ENCODE measurements around the gene PAQR9. TPM values are rescaled to one million over a fixed set of nuclear protein-coding genes. Genes with fewer than 3 reads are reported as not detected.
A peak's percentile ranks its signal among the peaks of the same experiment; 100 is the strongest.

The PAQR9 gene
- polyA plus RNA-seq (2012; ENCODE audit: missing spikeins): not detected

GRCh38 chr3:142963516-142964448, at the start of gene PAQR9:
Gene PAQR9 (minus strand): TSS chr3:142963674. CDS start chr3:142963336, 338 bp downstream.
- TF ChIP-seq TAF1 (IDR thresholded peaks at IDR 0.05; ENCODE audit: borderline replicate concordance, low read depth, low read length) (no peak), POLR2A (IDR thresholded peaks at IDR 0.05; ENCODE audit: low read depth, low read length) (no peak), POLR2AphosphoS5 (IDR thresholded peaks at IDR 0.05; ENCODE audit: low read depth, low read length) (no peak)
- FAIRE-seq (no peak), DNase-seq (ENCODE audit: insufficient read length) (peak; percentile 36)

GRCh38 chr3:143011705-143012104, 48.2 kb upstream of the PAQR9 start:
- TF ChIP-seq TAF1 (IDR thresholded peaks at IDR 0.05; ENCODE audit: borderline replicate concordance, low read depth, low read length): no peak
- no peak for TF ChIP-seq POLR2A (IDR thresholded peaks at IDR 0.05; ENCODE audit: low read depth, low read length)
- TF ChIP-seq POLR2AphosphoS5 (IDR thresholded peaks at IDR 0.05; ENCODE audit: low read depth, low read length): no peak
- peak; percentile 66 for FAIRE-seq
- DNase-seq (ENCODE audit: insufficient read length): no peak

DNA sequence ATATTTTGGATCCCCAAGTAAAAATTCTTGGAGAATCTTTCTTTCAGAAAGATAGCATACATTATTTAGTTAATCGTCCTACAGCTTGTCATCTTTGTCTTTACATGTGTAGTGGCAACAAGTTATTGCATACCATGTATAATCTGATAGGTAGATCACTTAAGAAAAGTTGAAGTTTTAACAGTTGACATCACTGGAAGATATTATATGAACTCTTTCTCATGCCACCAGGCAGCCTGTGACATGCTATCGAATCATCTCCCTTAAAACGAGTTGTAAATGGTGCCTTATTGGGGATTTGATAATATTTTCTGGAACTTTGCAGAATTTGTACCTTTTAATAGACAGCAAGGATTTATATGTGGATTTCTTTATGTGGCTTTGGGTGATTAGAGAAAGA, 46.5 kb upstream of the PAQR9 start:
- FAIRE-seq: peak; percentile 24
- no peak for TF ChIP-seq TAF1 (IDR thresholded peaks at IDR 0.05; ENCODE audit: borderline replicate concordance, low read depth, low read length)
- no peak for TF ChIP-seq POLR2AphosphoS5 (IDR thresholded peaks at IDR 0.05; ENCODE audit: low read depth, low read length)
- no peak for TF ChIP-seq POLR2A (IDR thresholded peaks at IDR 0.05; ENCODE audit: low read depth, low read length)

DNA sequence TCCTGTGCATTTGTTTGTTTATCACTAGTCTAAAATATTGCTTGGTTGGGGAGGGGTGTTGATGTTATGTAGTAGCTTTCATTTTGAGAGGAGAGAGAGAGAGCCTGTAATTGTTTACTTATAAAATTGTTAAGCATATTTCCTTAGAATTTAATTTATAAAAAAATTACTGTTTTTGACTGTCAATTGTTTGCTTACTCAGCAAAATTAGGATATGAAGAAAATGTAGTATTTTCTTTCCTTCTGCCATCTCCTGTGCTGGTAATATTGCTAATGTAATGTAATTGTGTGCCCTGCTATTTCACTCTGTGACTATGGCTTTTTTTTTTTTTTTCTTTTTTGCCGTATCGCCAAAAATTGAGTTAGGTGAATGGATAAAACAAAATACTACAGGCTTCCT, 41.3 kb upstream of the PAQR9 start:
- DNase-seq (ENCODE audit: insufficient read length): no peak
- no peak for TF ChIP-seq TAF1 (IDR thresholded peaks at IDR 0.05; ENCODE audit: borderline replicate concordance, low read depth, low read length)
- TF ChIP-seq POLR2AphosphoS5 (IDR thresholded peaks at IDR 0.05; ENCODE audit: low read depth, low read length): no peak
- no peak for FAIRE-seq

More for the DNA sequence above, 46.5 kb upstream of the PAQR9 start:
- DNase-seq (ENCODE audit: insufficient read length): no peak

DNA sequence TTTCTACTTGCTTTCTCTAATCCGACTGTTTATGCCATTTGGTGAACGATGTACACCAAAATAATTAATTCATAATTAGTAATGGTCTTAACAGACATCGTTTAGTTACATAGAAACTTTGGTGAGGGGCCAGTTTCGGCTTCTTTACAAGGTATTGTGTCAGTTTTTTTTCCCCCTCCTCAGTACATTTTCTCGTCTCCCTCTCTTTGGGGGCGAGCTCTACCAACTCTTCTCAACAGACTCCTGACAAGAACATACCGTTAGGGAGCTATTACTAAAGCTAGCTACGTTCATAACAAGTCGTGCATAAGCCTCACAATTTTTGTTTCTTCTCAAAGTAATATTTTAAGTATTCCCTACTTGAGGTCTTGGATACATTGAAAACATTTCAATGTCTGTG, 39.3 kb upstream of the PAQR9 start:
- DNase-seq (ENCODE audit: insufficient read length) (no peak), FAIRE-seq (no peak)
- no peak for TF ChIP-seq POLR2A (IDR thresholded peaks at IDR 0.05; ENCODE audit: low read depth, low read length)
- no peak for TF ChIP-seq TAF1 (IDR thresholded peaks at IDR 0.05; ENCODE audit: borderline replicate concordance, low read depth, low read length)

- DNase-seq (ENCODE audit: insufficient read length) (no peak), FAIRE-seq (peak; percentile 65)
- TF ChIP-seq POLR2AphosphoS5 (IDR thresholded peaks at IDR 0.05; ENCODE audit: low read depth, low read length) (0 out of 2 replicates have a peak, but pooled peaks have one; percentile 24), POLR2A (IDR thresholded peaks at IDR 0.05; ENCODE audit: low read depth, low read length) (no peak)
Observed at GRCh38 chr3:143002083-143002712, 38.7 kb upstream of the PAQR9 start.

DNA sequence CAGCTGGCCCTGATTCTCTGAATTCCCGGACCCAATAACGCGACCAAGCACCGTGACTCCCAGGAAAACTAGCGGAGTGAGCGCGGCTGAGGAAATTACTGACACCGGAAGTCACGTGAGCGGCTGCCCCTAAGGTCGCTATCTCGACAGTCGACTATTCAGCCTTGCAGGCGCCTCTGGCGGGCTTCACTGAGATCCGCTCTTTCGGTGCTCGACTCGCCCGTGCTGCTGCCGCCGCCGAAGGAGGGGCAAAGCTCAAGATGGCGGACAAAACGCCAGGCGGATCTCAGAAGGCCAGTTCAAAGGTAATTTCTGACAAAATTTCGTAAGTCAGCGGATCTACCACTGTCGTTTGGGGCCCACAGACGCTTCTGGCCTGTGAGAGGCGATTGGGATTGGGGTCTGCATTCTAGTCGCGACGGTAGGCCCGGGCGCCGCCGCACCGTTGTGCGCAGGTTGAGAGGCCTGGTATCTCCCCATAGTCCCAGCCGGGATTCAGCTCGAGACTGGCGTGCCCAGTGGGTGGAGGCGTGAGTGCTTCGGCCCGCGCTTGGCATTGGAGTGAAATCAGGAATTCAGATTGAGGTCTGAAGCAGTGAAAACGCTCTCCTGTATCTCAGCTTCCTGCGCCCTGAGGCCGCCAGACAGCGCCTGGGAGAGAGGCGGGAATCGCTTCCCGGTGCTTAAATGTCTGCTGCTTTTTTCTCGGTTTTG, 38.1 kb upstream of the PAQR9 start, which contains the start of gene U2SURP:
Gene U2SURP (plus strand): TSS at position 202 of the 714 bp plus-strand sequence. CDS start 59 bp downstream, at position 261.
- DNase-seq (ENCODE audit: insufficient read length) (peak; percentile 86), FAIRE-seq (no peak)
- TF ChIP-seq TAF1 (IDR thresholded peaks at IDR 0.05; ENCODE audit: borderline replicate concordance, low read depth, low read length) (peak; percentile 85), POLR2A (IDR thresholded peaks at IDR 0.05; ENCODE audit: low read depth, low read length) (peak; percentile 84), POLR2AphosphoS5 (IDR thresholded peaks at IDR 0.05; ENCODE audit: low read depth, low read length) (peak; percentile 93)

GRCh38 chr3:143001034-143001368, 37.5 kb upstream of the PAQR9 start:
- peak; percentile 90 for FAIRE-seq
- peak; percentile 58 for DNase-seq (ENCODE audit: insufficient read length)
- TF ChIP-seq TAF1 (IDR thresholded peaks at IDR 0.05; ENCODE audit: borderline replicate concordance, low read depth, low read length) (no peak), POLR2A (IDR thresholded peaks at IDR 0.05; ENCODE audit: low read depth, low read length) (no peak), POLR2AphosphoS5 (IDR thresholded peaks at IDR 0.05; ENCODE audit: low read depth, low read length) (no peak)

DNA sequence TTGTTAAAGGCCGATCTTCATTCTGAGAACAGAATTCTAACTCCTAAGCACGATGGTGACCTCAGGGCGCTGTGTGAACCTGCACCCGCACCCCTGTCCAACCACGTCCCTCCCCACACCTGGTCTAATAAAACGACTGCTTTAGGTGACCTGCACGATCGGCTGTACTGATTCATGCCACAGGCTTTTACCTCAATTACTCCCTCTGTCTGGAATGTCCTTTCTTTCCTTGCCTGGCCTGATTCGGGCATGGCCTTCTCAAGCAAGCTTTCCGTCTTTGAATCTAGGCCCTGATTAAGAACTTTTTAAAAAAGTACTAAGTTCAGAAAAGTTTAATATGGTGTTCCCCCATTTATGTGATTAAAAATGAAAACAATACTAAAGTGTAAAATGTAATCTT, 37.1 kb upstream of the PAQR9 start:
- no peak for TF ChIP-seq POLR2A (IDR thresholded peaks at IDR 0.05; ENCODE audit: low read depth, low read length)
- TF ChIP-seq TAF1 (IDR thresholded peaks at IDR 0.05; ENCODE audit: borderline replicate concordance, low read depth, low read length): no peak
- TF ChIP-seq POLR2AphosphoS5 (IDR thresholded peaks at IDR 0.05; ENCODE audit: low read depth, low read length): no peak
- no peak for FAIRE-seq
- no peak for DNase-seq (ENCODE audit: insufficient read length)

DNA sequence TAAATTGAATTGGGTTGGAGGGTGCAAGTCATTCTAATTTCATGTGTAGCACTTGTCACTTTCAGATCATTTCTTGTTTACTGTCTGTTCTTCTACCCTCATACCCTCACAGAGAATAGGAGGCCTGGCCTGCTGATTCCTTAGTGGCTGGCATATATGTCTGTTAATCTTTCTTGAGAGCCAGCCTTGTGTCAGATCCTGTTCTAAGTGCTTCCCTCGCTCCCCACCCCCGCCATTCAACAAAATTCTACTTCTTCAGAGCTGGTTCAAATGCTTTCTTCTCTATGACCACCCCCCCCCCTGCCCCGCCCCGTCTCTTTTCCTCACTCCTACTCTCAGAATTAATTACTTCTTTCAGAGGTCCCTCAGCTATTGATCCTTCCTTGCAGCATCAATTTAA, 36.4 kb upstream of the PAQR9 start:
- FAIRE-seq (no peak), DNase-seq (ENCODE audit: insufficient read length) (no peak)
- TF ChIP-seq POLR2A (IDR thresholded peaks at IDR 0.05; ENCODE audit: low read depth, low read length) (no peak), TAF1 (IDR thresholded peaks at IDR 0.05; ENCODE audit: borderline replicate concordance, low read depth, low read length) (no peak), POLR2AphosphoS5 (IDR thresholded peaks at IDR 0.05; ENCODE audit: low read depth, low read length) (no peak)

DNA sequence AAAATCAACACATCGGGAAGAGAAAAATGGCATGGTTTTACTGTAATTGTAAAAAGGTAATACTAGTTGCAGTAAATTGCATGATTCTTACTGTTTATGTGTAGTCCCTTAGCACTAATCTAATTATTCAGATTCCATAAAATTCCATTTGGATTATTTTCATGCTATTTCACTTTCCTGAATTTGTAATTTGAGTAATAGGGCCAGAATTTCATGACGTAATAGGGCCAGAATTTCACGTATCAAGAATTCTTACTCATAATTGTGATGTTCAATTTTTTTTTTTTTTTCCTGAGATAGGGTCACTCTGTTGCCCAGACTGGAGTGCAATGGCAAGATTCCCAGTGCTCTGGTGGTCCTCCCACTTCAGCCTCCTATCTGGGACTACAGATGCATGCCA, 35.0 kb upstream of the PAQR9 start:
- TF ChIP-seq POLR2A (IDR thresholded peaks at IDR 0.05; ENCODE audit: low read depth, low read length) (no peak), POLR2AphosphoS5 (IDR thresholded peaks at IDR 0.05; ENCODE audit: low read depth, low read length) (no peak), TAF1 (IDR thresholded peaks at IDR 0.05; ENCODE audit: borderline replicate concordance, low read depth, low read length) (no peak)
- FAIRE-seq (no peak), DNase-seq (ENCODE audit: insufficient read length) (no peak)
